Muscle layer of colon (tissue), 2 donors: ENCODE data around the gene CNDP2.

ENCODE experiments used
- H3K27ac ChIP-seq: one replicate; pipeline ENCODE4 v1.7.0; 2013; ENCODE audit warnings: low read depth, mild to moderate bottlenecking, low read length, moderate library complexity
- H3K27me3 ChIP-seq, 2 donors: one replicate each; pipeline ENCODE4 v1.7.0; 2013; ENCODE audit warnings: low read length in 2 of 2, mild to moderate bottlenecking in 2 of 2; ENCODE audit not compliant: insufficient read depth in 2 of 2, control insufficient read depth in 1 of 2
- H3K36me3 ChIP-seq: one replicate; pipeline ENCODE4 v1.7.0; 2013; ENCODE audit warnings: mild to moderate bottlenecking, low read length; ENCODE audit not compliant: insufficient read depth
- H3K4me1 ChIP-seq: one replicate; pipeline ENCODE4 v1.7.0; 2013; ENCODE audit warnings: mild to moderate bottlenecking, low read length; ENCODE audit not compliant: insufficient read depth
- H3K4me3 ChIP-seq, 2 donors: one replicate each; pipeline ENCODE4 v1.7.0; 2013; ENCODE audit warnings: low read length in 2 of 2, low read depth in 1 of 2, mild to moderate bottlenecking in 1 of 2, moderate library complexity in 1 of 2
- H3K9ac ChIP-seq: one replicate; pipeline ENCODE4 v1.7.0; 2013; ENCODE audit warnings: low read length
- H3K9me3 ChIP-seq: one replicate; pipeline ENCODE4 v1.7.0; 2013; ENCODE audit warnings: mild to moderate bottlenecking, low read length
- donor health status: abdominal sarcoma.
- donor health status: Adenocarcinoma of cecum.

Gene CNDP2

GRCh38 chr18:74546751-74547530, 50.8 kb downstream of the CNDP2 start:
- no peak overlapping the region for H3K9ac ChIP-seq

GRCh38 chr18:74547860-74548259, 51.7 kb downstream of the CNDP2 start:
- Histone ChIP-seq H3K4me1 (no peaks in the 10 kb centered on the region), H3K9me3 (peaks cover 5% of the 10 kb centered on the region), H3K36me3 (no peaks in the 10 kb centered on the region), H3K27ac (no peak overlapping the region), H3K4me3 (no peak overlapping the region), H3K27me3 (no peaks in the 10 kb centered on the region), H3K9ac (no peak overlapping the region)

More at GRCh38 chr18:74546751-74547530, 50.8 kb downstream of the CNDP2 start:
- Histone ChIP-seq H3K36me3 (no peaks in the 10 kb centered on the region), H3K27me3 (no peaks in the 10 kb centered on the region), H3K27ac (no peak overlapping the region), H3K9me3 (peaks cover 5% of the 10 kb centered on the region), H3K4me1 (no peaks in the 10 kb centered on the region), H3K4me3 (no peak overlapping the region)

DNA sequence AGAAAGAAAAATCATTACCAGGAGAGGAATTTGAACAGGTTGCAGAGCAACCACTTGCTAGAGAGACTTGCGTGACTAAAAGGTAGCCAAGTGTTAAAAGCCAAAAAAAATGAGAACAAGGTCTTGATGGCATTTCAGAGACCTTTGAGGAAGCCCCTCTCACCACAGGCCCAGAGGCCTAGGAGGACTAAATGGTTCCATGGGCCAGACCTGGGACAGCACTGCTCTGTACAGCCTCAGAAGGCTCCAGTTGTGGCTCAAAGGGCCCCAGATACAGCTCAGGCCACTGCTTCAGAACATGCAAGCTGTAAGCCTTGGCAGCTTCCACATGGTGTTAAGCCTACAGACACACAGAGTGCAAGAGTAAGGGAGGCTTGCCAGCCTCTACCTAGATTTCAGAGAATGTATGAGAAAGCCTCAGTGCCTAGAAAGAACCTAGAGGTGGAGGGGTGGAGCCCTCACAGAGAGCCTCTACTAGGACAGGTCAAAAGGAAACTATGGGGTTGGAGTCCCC, 53.5 kb downstream of the CNDP2 start:
- Histone ChIP-seq H3K27me3 (no peaks in the 10 kb centered on the region), H3K4me1 (no peaks in the 10 kb centered on the region), H3K9me3 (peaks cover 5% of the 10 kb centered on the region), H3K36me3 (no peaks in the 10 kb centered on the region), H3K27ac (no peak overlapping the region), H3K4me3 (no peak overlapping the region), H3K9ac (no peak overlapping the region)

DNA sequence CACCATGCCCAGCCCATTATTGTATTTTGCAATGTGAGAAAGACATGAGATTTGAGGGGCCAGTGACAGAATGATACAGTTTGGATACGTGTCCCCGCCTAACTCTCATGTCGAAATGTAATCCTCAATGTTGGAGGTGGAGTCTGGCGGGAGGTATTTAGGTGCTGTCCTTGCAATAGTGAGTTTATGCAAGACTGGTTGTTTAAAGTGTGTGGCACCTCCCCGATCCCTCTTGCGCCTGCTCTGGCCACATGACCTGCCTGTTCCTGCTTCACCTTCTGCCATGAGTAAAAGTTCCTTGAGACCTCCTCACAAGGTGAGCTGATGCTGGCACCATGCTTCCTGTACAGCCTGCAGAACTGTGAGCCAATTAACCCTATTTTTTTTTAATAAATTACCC, 54.7 kb downstream of the CNDP2 start:
- H3K27me3 ChIP-seq: no peaks in the 10 kb centered on the region
- H3K4me1 ChIP-seq: no peaks in the 10 kb centered on the region
- peaks cover 5% of the 10 kb centered on the region for H3K9me3 ChIP-seq
- H3K9ac ChIP-seq: no peak overlapping the region
- H3K27ac ChIP-seq: no peak overlapping the region
- no peak overlapping the region for H3K4me3 ChIP-seq
- no peaks in the 10 kb centered on the region for H3K36me3 ChIP-seq

DNA sequence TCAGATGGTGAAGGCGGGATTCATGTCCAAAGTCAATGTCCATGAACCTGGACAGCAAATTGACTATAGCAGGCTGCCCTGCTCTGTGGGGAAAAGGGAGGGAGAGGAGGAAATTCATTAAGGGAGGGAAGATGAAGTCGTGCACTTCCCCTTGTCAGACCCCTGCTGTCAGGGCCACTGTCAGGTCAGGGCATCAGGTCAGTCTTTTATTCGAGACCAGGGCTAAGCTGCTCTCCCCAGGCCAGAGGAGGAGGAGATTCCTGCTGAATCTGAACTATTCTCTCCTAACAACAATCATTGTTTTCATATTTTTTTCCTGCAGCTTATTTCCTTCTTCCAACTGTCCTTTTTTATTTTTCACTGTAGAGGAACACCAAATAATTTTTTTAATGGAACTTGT, 55.3 kb downstream of the CNDP2 start:
- peaks cover 5% of the 10 kb centered on the region for H3K9me3 ChIP-seq
- H3K27ac ChIP-seq: no peak overlapping the region
- no peak overlapping the region for H3K9ac ChIP-seq
- H3K4me1 ChIP-seq: no peaks in the 10 kb centered on the region
- no peaks in the 10 kb centered on the region for H3K36me3 ChIP-seq
- no peaks in the 10 kb centered on the region for H3K27me3 ChIP-seq
- no peak overlapping the region for H3K4me3 ChIP-seq

DNA sequence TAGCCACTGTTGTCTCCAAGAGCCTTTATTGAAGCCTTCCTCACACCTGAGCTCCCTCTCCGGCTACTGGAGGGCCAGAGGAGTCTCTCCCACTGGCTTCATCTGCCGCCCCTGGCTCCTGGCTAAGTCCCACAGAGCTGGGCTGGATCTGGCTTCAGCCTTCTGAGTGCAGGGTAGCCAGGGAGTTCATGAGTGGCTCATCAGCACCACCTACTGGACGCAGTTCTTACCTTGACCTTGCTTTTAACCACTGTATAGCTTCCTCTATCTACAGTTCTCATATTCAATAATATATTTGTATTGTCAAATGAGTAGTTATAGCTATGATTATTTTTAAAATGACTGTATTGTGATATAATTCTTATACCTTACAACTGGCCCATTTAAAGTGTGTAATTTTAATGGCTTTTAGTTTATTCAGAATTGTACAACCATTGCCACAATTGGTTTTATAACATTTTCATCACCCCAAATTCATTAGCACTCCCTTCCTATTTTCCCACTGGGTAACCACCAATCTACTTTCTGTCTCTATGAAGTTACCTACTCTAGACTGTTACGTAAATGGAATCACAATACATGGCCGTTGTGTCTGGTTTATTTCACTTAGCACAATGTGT, 55.9 kb downstream of the CNDP2 start:
- Histone ChIP-seq H3K27ac (no peak overlapping the region), H3K9me3 (peaks cover 5% of the 10 kb centered on the region), H3K27me3 (no peaks in the 10 kb centered on the region), H3K4me1 (no peaks in the 10 kb centered on the region), H3K4me3 (no peak overlapping the region), H3K36me3 (no peaks in the 10 kb centered on the region), H3K9ac (no peak overlapping the region)

- Histone ChIP-seq H3K4me1 (no peaks in the 10 kb centered on the region), H3K27me3 (no peaks in the 10 kb centered on the region), H3K9ac (no peak overlapping the region), H3K9me3 (no peaks in the 10 kb centered on the region), H3K4me3 (no peak overlapping the region), H3K36me3 (no peaks in the 10 kb centered on the region), H3K27ac (no peak overlapping the region)
Observed at GRCh38 chr18:74556126-74556525, 60.0 kb downstream of the CNDP2 start.

DNA sequence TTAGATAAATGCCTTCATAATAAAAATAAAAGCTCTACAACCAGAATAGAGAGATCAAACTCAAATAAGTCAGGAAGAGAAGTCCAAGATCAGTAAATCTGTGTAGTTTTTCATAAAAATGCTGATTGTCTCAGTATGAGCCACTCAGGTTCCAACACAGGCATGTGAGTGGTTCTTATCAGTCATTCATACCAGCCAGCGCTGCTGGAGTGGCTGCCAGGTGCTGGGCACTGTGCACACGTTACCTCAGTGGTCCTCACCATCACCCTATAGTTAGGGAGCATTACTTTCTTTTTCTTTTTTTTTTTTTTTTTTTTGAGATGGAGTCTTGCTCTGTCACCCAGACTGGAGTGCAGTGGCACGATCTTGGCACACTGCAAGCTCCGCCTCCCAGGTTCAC, 61.9 kb downstream of the CNDP2 start:
- no peak overlapping the region for H3K27ac ChIP-seq
- no peaks in the 10 kb centered on the region for H3K9me3 ChIP-seq

GRCh38 chr18:74562131-74562730, 66.1 kb downstream of the CNDP2 start:
- H3K27ac ChIP-seq: no peak overlapping the region
- no peaks in the 10 kb centered on the region for H3K36me3 ChIP-seq
- H3K9ac ChIP-seq: no peak overlapping the region
- H3K4me3 ChIP-seq: no peak overlapping the region
- H3K27me3 ChIP-seq: no peaks in the 10 kb centered on the region
- H3K4me1 ChIP-seq: peaks cover 10% of the 10 kb centered on the region
- no peaks in the 10 kb centered on the region for H3K9me3 ChIP-seq

More for the DNA sequence above, 61.9 kb downstream of the CNDP2 start:
- H3K36me3 ChIP-seq: no peaks in the 10 kb centered on the region
- no peak overlapping the region for H3K9ac ChIP-seq
- peaks cover under 1% of the 10 kb centered on the region for H3K4me1 ChIP-seq
- no peaks in the 10 kb centered on the region for H3K27me3 ChIP-seq
- H3K4me3 ChIP-seq: no peak overlapping the region

- Histone ChIP-seq H3K4me3 (no peak overlapping the region), H3K27me3 (no peaks in the 10 kb centered on the region), H3K27ac (no peak overlapping the region), H3K4me1 (peaks cover 10% of the 10 kb centered on the region), H3K9me3 (no peaks in the 10 kb centered on the region), H3K9ac (no peak overlapping the region), H3K36me3 (no peaks in the 10 kb centered on the region)
Observed at GRCh38 chr18:74562775-74563174, 66.6 kb downstream of the CNDP2 start.

DNA sequence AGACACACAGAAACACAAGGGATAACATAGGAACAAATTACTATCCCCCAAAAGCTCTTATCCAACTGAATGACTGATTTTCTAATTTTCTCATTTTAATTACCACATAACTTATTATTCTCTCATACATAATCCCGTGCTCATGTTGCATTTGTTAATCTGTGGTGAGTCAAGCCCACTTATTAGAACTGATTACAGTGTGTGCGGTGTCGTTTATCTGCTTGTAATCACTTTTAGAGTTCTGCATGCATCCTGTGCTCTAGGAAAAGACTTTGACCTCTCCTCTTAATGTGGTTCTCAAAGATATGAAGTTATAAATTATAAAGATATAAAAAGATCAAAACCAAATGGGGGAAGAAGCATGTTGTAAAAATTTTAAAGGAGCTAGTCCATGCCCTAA, 67.8 kb downstream of the CNDP2 start:
- no peaks in the 10 kb centered on the region for H3K27me3 ChIP-seq
- no peak overlapping the region for H3K27ac ChIP-seq
- no peaks in the 10 kb centered on the region for H3K36me3 ChIP-seq
- peaks cover 10% of the 10 kb centered on the region for H3K4me1 ChIP-seq
- no peaks in the 10 kb centered on the region for H3K9me3 ChIP-seq
- H3K4me3 ChIP-seq: no peak overlapping the region
- no peak overlapping the region for H3K9ac ChIP-seq
